A549 (cell line): ENCODE results near the gene KHSRP. TPM values are rescaled to one million over a fixed set of nuclear protein-coding genes. Genes with fewer than 3 reads are reported as not detected.
"Not testable (repeated sequence)": the region's sequence is repeated elsewhere in the genome, so short reads cannot be mapped to it uniquely, and the experiment has no call there.

Experiments
- ATAC-seq, 2 experiments: fragments of 200-7000 bp in 1 of 2; fragments of >200 bp in 1 of 2; cut with Nextera tagmentation in 1 of 2; cut with Tn5 transposase in 1 of 2; 3 replicates each; pipeline versions ENCODE4 v1.8.0 to v1.9.1; 2018 to 2020; ENCODE audit warnings: mild to moderate bottlenecking in 1 of 2, moderate library complexity in 1 of 2
- CTCF ChIA-PET: fragments of 300-600 bp; sonication (Branson Sonifier 250); formaldehyde crosslinking; extraction: SDS; loops from one replicate; lab custom pipeline; 2021; ENCODE audit warnings: antibody characterized with exemption, inconsistent platforms; lab: Yijun Ruan, JAX
- POLR2A ChIA-PET: fragments of 350-600 bp; formaldehyde crosslinking; extraction: SDS; loops from one replicate; lab custom pipeline; 2021; ENCODE audit warnings: antibody characterized with exemption, inconsistent platforms; lab: Yijun Ruan, JAX
- DNase-seq, 2 experiments: peaks; one replicate each; pipeline versions ENCODE4 v3.0.0 to v3.0.0-alpha.2; 2011 to 2016; ENCODE audit warnings: low read depth in 1 of 2, low spot score in 1 of 2
- FAIRE-seq: peaks from 2 replicates; lab custom pipeline; 2011; peaks lifted over from hg19 to GRCh38; lab: Jason Lieb, UNC
- H3K27ac ChIP-seq, 2 experiments: fragments of >200 bp; sonication (Bioruptor Twin); formaldehyde crosslinking; 3 replicates each; pipeline ENCODE4 v1.5.1; 2016 to 2017
- H3K4me1 ChIP-seq: fragments of >200 bp; sonication (Bioruptor Twin); formaldehyde crosslinking; 3 replicates; pipeline ENCODE4 v1.6.1; 2016
- H3K4me2 ChIP-seq: fragments of >200 bp; sonication (Bioruptor Twin); formaldehyde crosslinking; 3 replicates; pipeline ENCODE4 v1.6.1; 2016
- H3K4me3 ChIP-seq: fragments of >200 bp; sonication (Bioruptor Twin); formaldehyde crosslinking; 3 replicates; pipeline ENCODE4 v1.5.1; 2016
- H3K9me3 ChIP-seq: fragments of >200 bp; sonication (Bioruptor Twin); formaldehyde crosslinking; 3 replicates; pipeline ENCODE4 v1.6.1; 2016
- CHD2 ChIP-seq: fragments of 150-350 bp; IDR thresholded peaks from 2 replicates; pipeline ENCODE4 v1.6.1; 2014; ENCODE audit warnings: low read length; ENCODE audit not compliant: partially characterized antibody
- CHD4 ChIP-seq: fragments of 200-600 bp; sonication (generic); IDR thresholded peaks from 2 replicates; pipeline ENCODE4 v1.6.1; 2016; ENCODE audit warnings: antibody characterized with exemption, mild to moderate bottlenecking, borderline replicate concordance
- EHF ChIP-seq: fragments of 250-450 bp; sonication (Bioruptor Pico); IDR thresholded peaks from 2 replicates; pipeline ENCODE4 v1.5.0; 2020; ENCODE audit warnings: mild to moderate bottlenecking
- EP300 ChIP-seq, 2 experiments: fragments of >200 bp; sonication (Bioruptor Twin); formaldehyde crosslinking; IDR thresholded peaks; 2 replicates in 1 of 2; 3 replicates in 1 of 2; pipeline ENCODE4 v1.6.1; 2016 to 2017
- ESRRA ChIP-seq: fragments of 150-350 bp; IDR thresholded peaks from 2 replicates; pipeline ENCODE4 v1.6.1; 2014; ENCODE audit warnings: mild to moderate bottlenecking, low read length, borderline replicate concordance
- FOXS1 ChIP-seq: fragments of 250-450 bp; sonication (Bioruptor Pico); IDR thresholded peaks from 2 replicates; pipeline ENCODE4 v1.5.0; 2020; ENCODE audit warnings: mild to moderate bottlenecking, moderate library complexity
- GATA3 ChIP-seq: IDR thresholded peaks from 2 replicates; pipeline ENCODE4 v1.6.1; 2012; ENCODE audit warnings: borderline replicate concordance
- HEYL ChIP-seq: fragments of 250-450 bp; sonication (Bioruptor Pico); IDR thresholded peaks from 2 replicates; pipeline ENCODE4 v1.8.0; 2021; ENCODE audit warnings: mild to moderate bottlenecking, moderate library complexity
- HOXA7 ChIP-seq: fragments of 250-450 bp; sonication (Bioruptor Pico); IDR thresholded peaks from 2 replicates; pipeline ENCODE4 v1.5.0; 2020; ENCODE audit warnings: mild to moderate bottlenecking, moderate library complexity
- KDM5A ChIP-seq: fragments of 200-600 bp; sonication (generic); IDR thresholded peaks from 2 replicates; pipeline ENCODE4 v1.6.1; 2016; ENCODE audit warnings: antibody characterized with exemption, mild to moderate bottlenecking
- NFE2L2 ChIP-seq: fragments of 150-350 bp; conservative IDR thresholded peaks from 2 replicates; pipeline ENCODE4 v1.6.1; 2014; ENCODE audit warnings: low read length
- NPAS2 ChIP-seq: fragments of 250-450 bp; sonication (Bioruptor Pico); IDR thresholded peaks from 2 replicates; pipeline ENCODE4 v1.8.0; 2022; ENCODE audit warnings: mild to moderate bottlenecking, moderate library complexity, borderline replicate concordance
- PHF8 ChIP-seq: fragments of 200-600 bp; sonication (generic); IDR thresholded peaks from 2 replicates; pipeline ENCODE4 v1.6.1; 2016; ENCODE audit warnings: low read depth, mild to moderate bottlenecking, antibody characterized with exemption, moderate library complexity, borderline replicate concordance
- POLR2A ChIP-seq: IDR thresholded peaks from 2 replicates; pipeline ENCODE4 v1.6.1; 2012; ENCODE audit warnings: mild to moderate bottlenecking, low read length
- RAD21 ChIP-seq, 2 experiments: fragments of >200 bp in 1 of 2; sonication (Bioruptor Twin) in 1 of 2; formaldehyde crosslinking in 1 of 2; IDR thresholded peaks in 1 of 2; conservative IDR thresholded peaks in 1 of 2; 2 replicates in 1 of 2; 3 replicates in 1 of 2; pipeline ENCODE4 v1.6.1; 2012 to 2018; ENCODE audit warnings: inconsistent platforms in 1 of 2
- RFX5 ChIP-seq: fragments of 450-650 bp; IDR thresholded peaks from 2 replicates; pipeline ENCODE4 v1.7.1; 2014; ENCODE audit warnings: antibody characterized with exemption, mild to moderate bottlenecking, moderate library complexity
- RNF2 ChIP-seq: fragments of 200-600 bp; sonication (generic); IDR thresholded peaks from 2 replicates; pipeline ENCODE4 v1.6.1; 2016; ENCODE audit warnings: low read depth, mild to moderate bottlenecking, antibody characterized with exemption, moderate library complexity, borderline replicate concordance
- SMC3 ChIP-seq: fragments of >200 bp; sonication (Bioruptor Twin); formaldehyde crosslinking; IDR thresholded peaks from 3 replicates; pipeline ENCODE4 v1.6.1; 2018; ENCODE audit warnings: inconsistent platforms
- SREBF2 ChIP-seq: fragments of 450-650 bp; IDR thresholded peaks from 2 replicates; pipeline ENCODE4 v1.6.1; 2014; ENCODE audit warnings: mild to moderate bottlenecking, moderate library complexity
- ZC3H11A ChIP-seq: fragments of 450-650 bp; IDR thresholded peaks from 2 replicates; pipeline ENCODE4 v1.6.1; 2014; ENCODE audit warnings: antibody characterized with exemption, mild to moderate bottlenecking
- ZNF302 ChIP-seq: fragments of 250-450 bp; sonication (Bioruptor Pico); IDR thresholded peaks from 2 replicates; pipeline ENCODE4 v1.9.0; 2021; ENCODE audit warnings: inconsistent platforms, mild to moderate bottlenecking, moderate library complexity
- WGBS: methylation state at CpG from one replicate; pipeline ENCODE4 v1.1.6; 2017; ENCODE audit errors: missing lambda C conversion rate; 5-methylcytosine and 5-hydroxymethylcytosine counted together
- polyA plus RNA-seq, 4 experiments: library from polyadenylated mRNA; depleted of rRNA in 3 of 4; stranded (reverse); fragments of >200 nt; fragmentation: RNase III in 1 of 4; extraction: RNeasy Plus Mini Kit Qiagen cat#74134 plus additional on column Dnase treatment in 1 of 4; gene quantifications; 2 replicates in 3 of 4; 3 replicates in 1 of 4; pipeline ENCODE4 v1.2.3, GENCODE V29; 2011 to 2017
- TF ChIP-seq, protein P1 (sequence below): fragments of 200-600 bp; sonication (generic); IDR thresholded peaks from 2 replicates; pipeline ENCODE4 v1.6.1; 2016; ENCODE audit warnings: antibody characterized with exemption, mild to moderate bottlenecking, moderate library complexity
- TF ChIP-seq, protein P2 (sequence below): IDR thresholded peaks from 2 replicates; pipeline ENCODE4 v1.6.1; 2012
- TF ChIP-seq, protein P3 (sequence below): IDR thresholded peaks from 2 replicates; pipeline ENCODE4 v1.6.1; 2012; ENCODE audit warnings: low read depth, borderline replicate concordance

Gene KHSRP
- polyA plus RNA-seq, 2 of the 4 experiments (the other 2 are of a cell fraction): 54.3 to 192 TPM

DNA sequence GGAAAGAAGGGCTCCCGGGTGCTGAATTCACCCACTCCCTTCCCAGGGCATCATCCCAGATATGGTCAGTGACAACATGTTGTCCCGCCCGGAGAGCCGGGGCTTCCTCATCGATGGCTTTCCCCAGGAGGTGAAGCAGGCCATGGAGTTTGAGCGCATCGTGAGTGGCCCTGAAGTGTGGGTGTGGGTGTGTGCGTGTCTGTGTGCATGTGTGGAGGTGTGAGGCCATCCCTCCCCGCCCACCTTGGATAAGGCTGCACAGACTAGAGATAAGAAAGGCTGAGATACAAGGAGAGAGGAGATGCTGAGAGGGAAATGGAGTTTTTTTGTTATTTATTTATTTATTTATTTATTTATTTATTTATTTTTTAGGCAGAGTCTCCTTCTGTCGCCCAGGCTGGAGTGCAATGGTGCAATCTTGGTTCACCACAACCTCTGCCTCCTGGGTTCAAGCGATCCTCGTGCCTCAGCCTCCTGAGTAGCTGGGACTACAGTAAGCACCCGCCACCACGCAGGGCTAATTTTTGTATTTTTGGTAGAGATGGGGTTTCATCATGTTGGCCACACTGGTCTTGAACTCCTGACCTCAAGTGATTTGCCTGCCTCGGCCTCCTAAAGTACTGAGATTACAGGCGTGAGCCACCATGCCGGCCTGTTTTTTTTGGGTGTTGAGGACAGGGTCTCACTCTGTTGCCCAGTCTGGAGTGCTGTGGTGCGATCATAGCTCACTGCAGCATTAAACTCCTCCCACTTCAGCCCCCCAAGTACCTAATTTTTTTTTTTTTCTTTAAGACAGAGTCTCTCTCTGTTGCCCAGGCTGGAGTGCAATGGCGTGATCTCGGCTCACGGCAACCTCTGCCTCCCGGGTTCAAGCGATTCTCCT is 24.3 kb downstream of the KHSRP start:
- peak; percentile 42; the same call in 1 of the 2 replicates for TF ChIP-seq ZC3H11A
- DNase-seq, H3K4me2 ChIP-seq, FAIRE-seq, POLR2A ChIA-PET, CTCF ChIA-PET, H3K27ac ChIP-seq, ATAC-seq, H3K4me1 ChIP-seq, H3K9me3 ChIP-seq, H3K4me3 ChIP-seq: not testable (repeated sequence)
- WGBS: 91% methylated on average over 23 of the region's 23 CpGs

DNA sequence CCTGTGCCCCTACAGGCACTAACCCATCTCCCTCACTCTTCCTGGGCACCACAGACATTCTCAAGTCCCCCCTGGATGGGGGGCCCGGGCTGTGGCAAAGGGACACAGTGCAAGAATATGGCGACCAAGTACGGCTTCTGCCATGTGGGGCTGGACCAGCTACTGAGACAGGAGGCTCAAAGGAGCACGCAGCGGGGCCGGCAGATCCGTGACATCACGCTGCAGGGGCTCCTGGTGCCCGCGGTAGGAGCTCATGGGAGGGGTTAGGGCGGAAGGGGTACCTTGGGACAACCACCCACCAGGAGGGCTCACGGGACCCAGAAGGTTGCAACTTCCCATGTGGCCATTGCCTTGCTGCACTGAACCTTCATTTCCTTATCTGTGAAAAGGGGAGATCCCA is 28.3 kb downstream of the KHSRP start:
- ChIA-PET CTCF (no interaction called here), POLR2A (no interaction called here)
- Histone ChIP-seq H3K4me1 (peaks cover 6% of the 10 kb centered on the region; the same call in 1 of the 3 replicates), H3K4me2 (no peak overlapping the region), H3K27ac (no peak overlapping the region)
- no peak for FAIRE-seq
- TF ChIP-seq KDM5A (no peak), RNF2 (no peak), EP300 (IDR thresholded peaks at IDR 0.05) (no peak), NPAS2 (CRISPR knock-in tag) (no peak), FOXS1 (no peak)
- TF ChIP-seq, protein P1, sequence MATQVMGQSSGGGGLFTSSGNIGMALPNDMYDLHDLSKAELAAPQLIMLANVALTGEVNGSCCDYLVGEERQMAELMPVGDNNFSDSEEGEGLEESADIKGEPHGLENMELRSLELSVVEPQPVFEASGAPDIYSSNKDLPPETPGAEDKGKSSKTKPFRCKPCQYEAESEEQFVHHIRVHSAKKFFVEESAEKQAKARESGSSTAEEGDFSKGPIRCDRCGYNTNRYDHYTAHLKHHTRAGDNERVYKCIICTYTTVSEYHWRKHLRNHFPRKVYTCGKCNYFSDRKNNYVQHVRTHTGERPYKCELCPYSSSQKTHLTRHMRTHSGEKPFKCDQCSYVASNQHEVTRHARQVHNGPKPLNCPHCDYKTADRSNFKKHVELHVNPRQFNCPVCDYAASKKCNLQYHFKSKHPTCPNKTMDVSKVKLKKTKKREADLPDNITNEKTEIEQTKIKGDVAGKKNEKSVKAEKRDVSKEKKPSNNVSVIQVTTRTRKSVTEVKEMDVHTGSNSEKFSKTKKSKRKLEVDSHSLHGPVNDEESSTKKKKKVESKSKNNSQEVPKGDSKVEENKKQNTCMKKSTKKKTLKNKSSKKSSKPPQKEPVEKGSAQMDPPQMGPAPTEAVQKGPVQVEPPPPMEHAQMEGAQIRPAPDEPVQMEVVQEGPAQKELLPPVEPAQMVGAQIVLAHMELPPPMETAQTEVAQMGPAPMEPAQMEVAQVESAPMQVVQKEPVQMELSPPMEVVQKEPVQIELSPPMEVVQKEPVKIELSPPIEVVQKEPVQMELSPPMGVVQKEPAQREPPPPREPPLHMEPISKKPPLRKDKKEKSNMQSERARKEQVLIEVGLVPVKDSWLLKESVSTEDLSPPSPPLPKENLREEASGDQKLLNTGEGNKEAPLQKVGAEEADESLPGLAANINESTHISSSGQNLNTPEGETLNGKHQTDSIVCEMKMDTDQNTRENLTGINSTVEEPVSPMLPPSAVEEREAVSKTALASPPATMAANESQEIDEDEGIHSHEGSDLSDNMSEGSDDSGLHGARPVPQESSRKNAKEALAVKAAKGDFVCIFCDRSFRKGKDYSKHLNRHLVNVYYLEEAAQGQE: no peak
- TF ChIP-seq, protein P2, sequence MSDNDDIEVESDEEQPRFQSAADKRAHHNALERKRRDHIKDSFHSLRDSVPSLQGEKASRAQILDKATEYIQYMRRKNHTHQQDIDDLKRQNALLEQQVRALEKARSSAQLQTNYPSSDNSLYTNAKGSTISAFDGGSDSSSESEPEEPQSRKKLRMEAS: no peak
- TF ChIP-seq, all 56 proteins: peak for 0
- Histone ChIP-seq H3K4me3 (no peak overlapping the region), H3K9me3 (no peaks in the 10 kb centered on the region)
- WGBS: 67% methylated on average over 3 of the region's 12 CpGs
- ATAC-seq (no peak), DNase-seq (no peak)

DNA sequence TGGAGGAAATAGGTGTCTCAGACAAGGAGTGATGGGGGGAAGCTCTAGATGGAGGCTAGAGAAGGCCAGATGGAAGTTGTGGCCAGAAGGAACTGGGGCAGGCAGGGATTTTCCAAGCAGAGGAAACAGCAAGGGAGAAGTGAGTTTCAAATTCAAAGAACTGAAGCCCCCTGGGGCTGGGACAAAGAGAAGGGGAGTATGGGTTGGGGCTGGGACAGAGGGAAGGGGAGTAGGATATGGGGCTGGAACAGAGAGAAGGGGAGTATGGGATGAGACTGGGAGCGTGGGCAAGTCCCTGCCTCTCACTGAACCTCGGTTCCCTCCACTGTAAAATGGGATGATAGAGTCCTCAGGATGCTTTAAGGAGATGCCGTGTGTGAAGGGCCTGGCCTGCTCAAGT is 29.8 kb downstream of the KHSRP start:
- peaks cover 6% of the 10 kb centered on the region; the same call in 1 of the 3 replicates for H3K4me1 ChIP-seq
- no peak overlapping the region for H3K4me3 ChIP-seq
- no peak for DNase-seq
- no peak overlapping the region for H3K4me2 ChIP-seq
- no peaks in the 10 kb centered on the region for H3K9me3 ChIP-seq
- ChIA-PET CTCF (interaction anchor here (0.7 kb wide), 1 partner anchor 902 kb away, joined by 3 read pairs; no protein-coding TSS in a partner anchor), POLR2A (interaction anchor here (1.1 kb wide), 1 partner anchor 22 kb away, joined by 10 read pairs; the partner anchor contains the start of gene ALKBH7)
- FAIRE-seq: no peak
- TF ChIP-seq HOXA7: no peak
- TF ChIP-seq HEYL (CRISPR knock-in tag): no peak
- no peak for TF ChIP-seq NFE2L2
- no peak for TF ChIP-seq KDM5A
- no peak for TF ChIP-seq PHF8
- no peak for TF ChIP-seq POLR2A
- no peak for TF ChIP-seq SREBF2
- TF ChIP-seq, protein P3, sequence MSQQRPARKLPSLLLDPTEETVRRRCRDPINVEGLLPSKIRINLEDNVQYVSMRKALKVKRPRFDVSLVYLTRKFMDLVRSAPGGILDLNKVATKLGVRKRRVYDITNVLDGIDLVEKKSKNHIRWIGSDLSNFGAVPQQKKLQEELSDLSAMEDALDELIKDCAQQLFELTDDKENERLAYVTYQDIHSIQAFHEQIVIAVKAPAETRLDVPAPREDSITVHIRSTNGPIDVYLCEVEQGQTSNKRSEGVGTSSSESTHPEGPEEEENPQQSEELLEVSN: no peak
- TF ChIP-seq CHD4: no peak
- TF ChIP-seq SMC3: no peak
- TF ChIP-seq GATA3: no peak
- no peak for TF ChIP-seq ZNF302
- TF ChIP-seq, protein P2: no peak
- TF ChIP-seq RAD21 (conservative IDR thresholded peaks at IDR 0.05 in 1 of 2, IDR thresholded peaks at IDR 0.05 in 1 of 2): no peak
- no peak for TF ChIP-seq CHD2
- no peak for TF ChIP-seq RFX5
- no peak for TF ChIP-seq EHF (CRISPR knock-in tag)
- TF ChIP-seq ESRRA: no peak
- no peak for TF ChIP-seq RNF2
- 85% methylated on average over 3 of the region's 3 CpGs for WGBS
- no peak overlapping the region for H3K27ac ChIP-seq
- ATAC-seq: no peak
